Measurements from ENCODE around the gene NXPH4. TPM values are rescaled to one million over a fixed set of nuclear protein-coding genes. Genes with fewer than 3 reads are reported as not detected.

NXPH4 gene
- total RNA-seq (2014; rRNA removed; shearing (Covaris generic)) = 91.1 and 92.7 TPM in 2 replicates

DNA sequence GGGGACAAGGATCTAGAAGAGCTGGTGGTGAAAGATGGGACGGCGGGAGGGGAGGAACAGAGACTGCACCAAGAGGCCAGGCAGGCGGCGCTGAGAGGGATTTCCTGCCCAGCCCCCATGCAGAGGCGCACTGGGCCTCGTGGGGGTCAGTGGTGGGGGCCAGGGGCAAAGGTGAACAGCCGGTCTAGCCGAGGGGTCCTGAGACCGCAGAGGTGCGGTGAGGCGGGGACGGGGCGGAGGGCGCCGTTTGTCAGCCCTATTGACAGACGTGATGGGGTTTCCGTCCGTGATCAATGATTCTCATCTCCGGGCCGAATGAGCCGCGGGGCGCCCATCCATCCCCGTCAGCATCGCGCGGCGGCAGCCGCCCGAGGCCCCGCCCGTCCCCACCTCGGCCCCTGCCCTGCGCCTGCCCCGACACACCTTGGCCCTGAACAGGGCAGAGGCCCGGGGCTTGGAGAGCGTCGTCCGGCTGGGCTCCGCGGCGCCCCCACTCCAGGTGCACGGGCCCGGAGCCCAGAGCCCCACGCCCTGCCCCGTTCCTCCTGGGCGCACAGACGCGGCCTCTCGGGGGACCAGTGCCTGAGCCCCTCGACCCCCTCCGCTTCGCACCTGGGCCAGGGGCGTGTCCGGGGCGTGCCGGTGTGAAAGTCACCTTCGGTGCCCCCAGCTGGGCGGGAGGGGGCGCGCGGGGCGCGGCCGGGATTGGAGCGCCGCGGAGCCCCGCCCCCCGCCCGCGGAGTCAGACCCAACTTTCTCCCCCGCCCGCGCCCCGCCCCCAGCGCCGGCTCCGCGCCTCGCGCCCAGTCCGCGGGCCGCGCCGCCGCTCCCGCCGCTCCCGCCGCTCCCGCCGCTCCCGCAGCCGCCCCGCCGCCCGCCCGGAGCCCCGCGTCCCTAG, at the start of gene NXPH4:
TSS of gene NXPH4 (plus strand) at position 781 of the 898 bp plus-strand sequence. CDS start 176 bp downstream, outside the sequence.
- peaks cover 16% of the 10 kb centered on the region for H3K27me3 ChIP-seq
- H3K4me1 ChIP-seq = peaks cover 39% of the 10 kb centered on the region
- H3K36me3 ChIP-seq = no peaks in the 10 kb centered on the region
- no peaks in the 10 kb centered on the region for H3K9me3 ChIP-seq (replicated peaks)
- peak within 1 kb of the TSS; percentile 70 for H3K4me3 ChIP-seq
- no peak within 1 kb of the TSS for H3K27ac ChIP-seq
- peak; percentile 94 to 97 for DNase-seq

DNA sequence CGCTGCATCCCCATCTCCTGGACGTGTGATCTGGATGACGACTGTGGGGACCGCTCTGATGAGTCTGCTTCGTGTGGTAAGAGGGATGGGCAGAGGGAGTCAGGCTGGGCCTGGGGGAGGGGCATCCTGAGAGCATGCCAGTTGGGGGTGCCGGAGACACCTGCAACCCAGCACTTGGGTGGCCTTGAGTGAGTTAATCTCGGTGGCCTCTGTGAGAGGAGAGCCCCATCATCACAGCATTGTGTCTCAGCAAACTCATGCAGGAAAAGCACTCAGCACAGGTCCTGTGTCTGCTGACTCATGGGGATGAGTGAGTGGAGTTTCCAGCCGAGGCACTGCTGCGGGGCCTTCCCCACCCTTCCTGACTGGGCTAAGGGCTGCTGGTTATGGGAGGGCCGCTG, 49.6 kb upstream of the NXPH4 start:
- DNase-seq = peak in 1 of 2 experiments; percentile 60
- Histone ChIP-seq H3K9me3 (replicated peaks) (no peaks in the 10 kb centered on the region), H3K36me3 (no peaks in the 10 kb centered on the region; the same call in 1 of the 2 replicates), H3K27ac (no peak overlapping the region), H3K4me3 (no peak overlapping the region), H3K27me3 (no peaks in the 10 kb centered on the region), H3K4me1 (peaks cover 9% of the 10 kb centered on the region; the same call in 1 of the 2 replicates)

DNA sequence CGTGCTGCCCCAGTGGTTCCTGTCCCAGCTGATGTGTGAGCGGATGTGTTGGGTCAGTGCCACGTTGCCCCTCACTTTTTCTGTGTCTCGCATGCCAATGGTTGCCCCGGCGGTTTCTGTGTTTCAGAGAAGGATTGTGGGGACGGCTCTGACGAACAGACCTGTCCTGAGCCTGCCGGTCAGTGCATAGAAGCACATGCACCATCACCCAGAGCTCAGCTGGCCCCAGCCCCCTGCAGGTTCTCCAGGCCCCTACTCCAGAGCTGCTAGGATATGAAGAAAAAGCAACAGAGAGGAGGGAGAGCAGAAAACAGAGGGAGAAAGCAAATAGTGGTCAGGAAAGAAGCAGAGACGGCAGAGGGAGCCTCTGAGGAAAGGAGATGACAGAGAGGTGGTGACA, 48.5 kb upstream of the NXPH4 start:
- peaks cover 9% of the 10 kb centered on the region; the same call in 1 of the 2 replicates for H3K4me1 ChIP-seq
- no peak overlapping the region for H3K4me3 ChIP-seq
- no peaks in the 10 kb centered on the region for H3K36me3 ChIP-seq
- no peak for DNase-seq
- H3K27ac ChIP-seq = no peak overlapping the region
- H3K9me3 ChIP-seq (replicated peaks) = no peaks in the 10 kb centered on the region
- H3K27me3 ChIP-seq = no peaks in the 10 kb centered on the region

DNA sequence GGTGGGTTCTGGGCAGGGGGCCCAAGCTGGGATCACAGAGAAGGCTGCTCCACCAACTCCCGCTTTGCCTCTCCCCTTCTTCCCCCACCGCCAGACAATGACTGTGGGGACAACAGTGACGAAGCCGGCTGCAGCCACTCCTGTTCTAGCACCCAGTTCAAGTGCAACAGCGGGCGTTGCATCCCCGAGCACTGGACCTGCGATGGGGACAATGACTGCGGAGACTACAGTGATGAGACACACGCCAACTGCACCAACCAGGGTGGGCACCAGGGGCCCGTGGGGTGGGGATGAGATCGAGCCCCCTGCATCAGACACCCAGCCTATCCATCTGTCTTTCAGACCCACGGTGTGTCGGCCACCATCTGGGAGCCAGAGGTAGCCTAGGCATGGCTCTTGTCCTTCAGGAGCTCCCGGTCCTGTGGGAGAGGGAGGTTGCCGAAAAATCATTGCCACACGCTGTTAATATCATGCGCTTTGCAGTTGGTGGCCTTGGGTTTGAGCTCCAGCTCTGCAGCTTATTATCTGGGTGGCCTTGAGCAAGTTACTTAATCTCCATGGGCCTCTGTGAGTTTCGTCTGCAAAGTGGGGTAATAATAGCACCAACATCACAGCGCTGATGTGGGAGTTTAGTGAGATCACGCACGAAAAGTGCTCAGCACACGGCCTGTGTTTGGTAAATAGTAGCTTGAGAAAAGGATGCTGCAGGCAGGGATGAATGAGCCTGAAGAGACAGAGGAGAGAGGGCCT, 47.4 kb upstream of the NXPH4 start:
- no peaks in the 10 kb centered on the region for H3K36me3 ChIP-seq
- H3K9me3 ChIP-seq (replicated peaks) = no peaks in the 10 kb centered on the region
- no peaks in the 10 kb centered on the region for H3K27me3 ChIP-seq

DNA sequence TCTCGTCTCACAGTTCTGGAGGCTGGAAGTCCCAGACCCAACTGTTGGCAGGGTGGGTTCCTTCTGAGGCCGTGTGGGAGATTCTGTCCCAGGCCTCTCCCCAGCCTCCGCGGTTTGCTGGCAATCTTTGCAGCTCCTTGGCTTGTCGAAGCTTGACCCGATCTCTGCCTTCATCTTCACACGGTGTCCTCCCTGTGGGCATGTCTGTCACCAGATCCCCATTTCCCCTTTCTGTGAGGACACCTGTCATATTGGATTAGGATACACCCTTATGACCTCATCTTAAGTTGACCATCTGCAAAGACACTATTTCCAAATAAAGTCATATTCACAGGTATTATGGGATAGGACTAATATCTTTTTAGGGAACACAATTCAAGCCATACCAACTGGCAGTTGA, 46.6 kb upstream of the NXPH4 start:
- H3K4me3 ChIP-seq = no peak overlapping the region
- DNase-seq = peak; percentile 77 to 87
- no peak overlapping the region for H3K27ac ChIP-seq
- no peaks in the 10 kb centered on the region for H3K36me3 ChIP-seq
- H3K27me3 ChIP-seq = no peaks in the 10 kb centered on the region
- H3K9me3 ChIP-seq (replicated peaks) = no peaks in the 10 kb centered on the region
- H3K4me1 ChIP-seq = peaks cover 9% of the 10 kb centered on the region; the same call in 1 of the 2 replicates

More for the DNA sequence above, 47.4 kb upstream of the NXPH4 start:
- no peak for DNase-seq
- no peak overlapping the region for H3K27ac ChIP-seq
- H3K4me1 ChIP-seq = peaks cover 9% of the 10 kb centered on the region; the same call in 1 of the 2 replicates
- no peak overlapping the region for H3K4me3 ChIP-seq

DNA sequence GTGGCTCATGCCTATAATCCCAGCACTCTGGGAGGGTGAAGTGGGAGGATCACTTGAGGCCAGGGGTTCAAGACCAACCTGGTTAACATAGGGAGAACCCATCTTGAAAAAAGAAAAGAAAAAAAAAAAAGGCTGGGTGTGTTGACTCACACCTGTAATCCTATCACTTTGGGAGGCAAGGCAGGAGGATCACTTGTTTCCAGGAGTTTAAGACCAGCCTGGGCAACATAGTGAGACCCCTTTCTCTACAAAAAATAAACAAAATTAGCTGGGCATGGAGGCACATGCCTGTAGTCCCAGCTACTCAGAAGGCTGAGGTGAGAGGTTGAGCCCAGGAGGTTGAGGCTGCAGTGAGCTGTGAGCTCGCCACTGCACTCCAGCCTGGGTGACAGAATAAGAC, 46.2 kb upstream of the NXPH4 start:
- Histone ChIP-seq H3K27ac (no peak overlapping the region), H3K4me1 (peaks cover 9% of the 10 kb centered on the region; the same call in 1 of the 2 replicates), H3K36me3 (no peaks in the 10 kb centered on the region), H3K4me3 (no peak overlapping the region), H3K9me3 (replicated peaks) (no peaks in the 10 kb centered on the region), H3K27me3 (no peaks in the 10 kb centered on the region)
- no peak for DNase-seq

DNA sequence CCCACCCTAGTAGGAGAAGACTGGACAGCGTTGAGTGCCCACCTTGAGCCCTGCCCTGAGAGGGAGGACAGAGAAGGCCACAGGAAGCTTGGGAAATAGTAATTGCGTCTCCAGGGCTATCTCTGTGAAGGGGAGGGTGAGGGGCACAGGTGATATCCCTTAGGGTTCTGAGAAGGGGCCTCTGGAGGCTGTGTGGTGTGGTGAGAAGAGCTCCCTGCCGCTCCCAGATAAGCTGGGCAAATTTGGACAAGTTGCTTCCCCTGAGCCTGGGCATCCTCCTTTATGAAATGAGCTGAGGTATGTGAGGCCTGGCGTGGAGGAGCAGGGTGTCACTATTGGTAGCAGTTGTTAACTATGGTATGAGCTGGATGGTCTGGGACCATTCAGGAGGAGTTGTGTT, 45.7 kb upstream of the NXPH4 start:
- DNase-seq = no peak
- no peaks in the 10 kb centered on the region for H3K36me3 ChIP-seq
- no peak overlapping the region for H3K4me3 ChIP-seq
- H3K27ac ChIP-seq = no peak overlapping the region
- peaks cover 9% of the 10 kb centered on the region; the same call in 1 of the 2 replicates for H3K4me1 ChIP-seq
- no peaks in the 10 kb centered on the region for H3K9me3 ChIP-seq (replicated peaks)
- H3K27me3 ChIP-seq = no peaks in the 10 kb centered on the region

DNA sequence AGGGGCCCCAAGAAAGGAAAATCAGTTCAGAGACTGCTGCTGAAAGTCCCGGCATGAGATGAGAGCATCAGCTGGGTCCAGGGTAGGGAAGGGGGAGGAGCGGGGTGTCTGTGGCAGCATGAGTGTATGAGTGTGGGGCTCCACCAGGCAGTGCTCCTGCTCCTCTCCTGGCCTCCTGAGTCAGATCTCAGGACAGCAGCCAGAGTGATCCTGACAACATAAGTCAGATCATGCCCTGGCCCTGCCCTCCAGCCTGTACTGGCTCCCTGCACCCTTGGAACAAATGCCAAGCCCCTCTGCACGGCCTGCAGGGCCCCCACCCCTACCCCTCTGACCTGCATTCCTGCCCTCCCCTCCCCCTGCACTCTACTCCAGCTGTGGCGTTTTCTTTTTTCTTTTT, 44.9 kb upstream of the NXPH4 start:
- Histone ChIP-seq H3K9me3 (replicated peaks) (no peaks in the 10 kb centered on the region), H3K4me3 (no peak overlapping the region), H3K4me1 (peaks cover 9% of the 10 kb centered on the region; the same call in 1 of the 2 replicates), H3K36me3 (no peaks in the 10 kb centered on the region), H3K27me3 (no peaks in the 10 kb centered on the region), H3K27ac (no peak overlapping the region)
- no peak for DNase-seq

DNA sequence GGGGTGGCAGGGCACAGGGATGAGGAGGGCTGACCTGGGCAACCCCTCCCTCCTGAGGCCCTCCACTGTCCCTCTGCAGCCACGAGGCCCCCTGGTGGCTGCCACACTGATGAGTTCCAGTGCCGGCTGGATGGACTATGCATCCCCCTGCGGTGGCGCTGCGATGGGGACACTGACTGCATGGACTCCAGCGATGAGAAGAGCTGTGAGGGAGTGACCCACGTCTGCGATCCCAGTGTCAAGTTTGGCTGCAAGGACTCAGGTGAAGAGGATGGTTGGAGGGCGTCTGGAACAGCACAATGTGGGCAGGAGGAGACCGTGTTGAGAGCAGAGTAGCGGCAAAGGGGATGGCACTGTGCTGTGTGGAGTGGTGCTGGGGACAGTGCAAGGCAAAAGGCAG, 43.5 kb upstream of the NXPH4 start:
- Histone ChIP-seq H3K27me3 (no peaks in the 10 kb centered on the region), H3K36me3 (no peaks in the 10 kb centered on the region), H3K9me3 (replicated peaks) (no peaks in the 10 kb centered on the region), H3K4me3 (no peak overlapping the region), H3K27ac (no peak overlapping the region), H3K4me1 (peaks cover 9% of the 10 kb centered on the region; the same call in 1 of the 2 replicates)
- DNase-seq = peak; percentile 83 to 92

DNA sequence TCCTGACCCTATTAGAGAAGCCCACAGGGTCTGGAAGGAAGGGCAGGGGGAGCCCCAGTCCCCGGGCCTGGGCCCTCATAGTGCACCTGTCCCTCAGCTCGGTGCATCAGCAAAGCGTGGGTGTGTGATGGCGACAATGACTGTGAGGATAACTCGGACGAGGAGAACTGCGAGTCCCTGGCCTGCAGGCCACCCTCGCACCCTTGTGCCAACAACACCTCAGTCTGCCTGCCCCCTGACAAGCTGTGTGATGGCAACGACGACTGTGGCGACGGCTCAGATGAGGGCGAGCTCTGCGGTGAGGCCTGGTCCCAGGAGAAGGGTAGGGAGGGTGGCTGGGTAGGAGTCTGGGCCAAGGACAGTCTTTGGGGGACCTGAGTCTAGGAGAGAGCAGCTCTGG, 42.9 kb upstream of the NXPH4 start:
- Histone ChIP-seq H3K27ac (no peak overlapping the region), H3K36me3 (no peaks in the 10 kb centered on the region), H3K27me3 (no peaks in the 10 kb centered on the region), H3K9me3 (replicated peaks) (no peaks in the 10 kb centered on the region), H3K4me3 (no peak overlapping the region), H3K4me1 (peaks cover 9% of the 10 kb centered on the region; the same call in 1 of the 2 replicates)
- no peak for DNase-seq

DNA sequence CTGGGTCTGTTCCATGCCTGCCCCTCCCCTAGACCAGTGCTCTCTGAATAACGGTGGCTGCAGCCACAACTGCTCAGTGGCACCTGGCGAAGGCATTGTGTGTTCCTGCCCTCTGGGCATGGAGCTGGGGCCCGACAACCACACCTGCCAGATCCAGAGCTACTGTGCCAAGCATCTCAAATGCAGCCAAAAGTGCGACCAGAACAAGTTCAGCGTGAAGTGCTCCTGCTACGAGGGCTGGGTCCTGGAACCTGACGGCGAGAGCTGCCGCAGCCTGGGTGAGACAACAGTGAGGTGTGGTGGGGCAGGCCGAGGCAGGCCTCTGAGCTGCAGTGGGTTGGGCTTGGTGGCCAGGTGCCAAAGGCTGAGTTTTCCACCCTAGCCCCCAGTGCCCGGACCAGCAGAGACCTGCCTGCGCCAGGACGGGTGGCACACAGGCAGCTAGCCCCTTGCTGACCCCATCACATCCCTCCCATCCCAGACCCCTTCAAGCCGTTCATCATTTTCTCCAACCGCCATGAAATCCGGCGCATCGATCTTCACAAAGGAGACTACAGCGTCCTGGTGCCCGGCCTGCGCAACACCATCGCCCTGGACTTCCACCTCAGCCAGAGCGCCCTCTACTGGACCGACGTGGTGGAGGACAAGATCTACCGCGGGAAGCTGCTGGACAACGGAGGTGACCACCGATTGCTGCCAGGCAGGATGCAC, 41.0 kb upstream of the NXPH4 start:
- Histone ChIP-seq H3K4me1 (no peaks in the 10 kb centered on the region), H3K9me3 (replicated peaks) (no peaks in the 10 kb centered on the region), H3K36me3 (no peaks in the 10 kb centered on the region), H3K27me3 (no peaks in the 10 kb centered on the region), H3K4me3 (no peak overlapping the region), H3K27ac (no peak overlapping the region)
- DNase-seq = peak; percentile 95 to 96

DNA sequence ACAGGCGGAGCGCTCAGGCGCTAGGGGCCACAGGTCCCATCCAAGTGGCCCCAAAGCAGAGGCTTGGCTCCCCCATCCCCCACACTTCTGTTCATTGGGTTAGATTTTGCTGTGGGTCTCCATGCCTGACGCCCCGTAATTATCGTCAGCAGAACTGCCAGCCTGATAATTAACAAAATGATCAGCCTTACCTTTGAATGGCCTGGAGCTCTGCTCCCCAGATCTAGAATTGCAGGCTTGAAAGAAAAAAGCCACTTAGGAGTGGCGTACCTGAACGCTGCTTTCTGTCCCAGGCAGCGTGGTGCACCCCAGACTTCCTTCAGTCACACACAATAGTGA, 40.5 kb upstream of the NXPH4 start:
- Histone ChIP-seq H3K27me3 (no peaks in the 10 kb centered on the region), H3K4me1 (no peaks in the 10 kb centered on the region), H3K36me3 (no peaks in the 10 kb centered on the region), H3K27ac (no peak overlapping the region), H3K4me3 (no peak overlapping the region), H3K9me3 (replicated peaks) (no peaks in the 10 kb centered on the region)
- no peak for DNase-seq

DNA sequence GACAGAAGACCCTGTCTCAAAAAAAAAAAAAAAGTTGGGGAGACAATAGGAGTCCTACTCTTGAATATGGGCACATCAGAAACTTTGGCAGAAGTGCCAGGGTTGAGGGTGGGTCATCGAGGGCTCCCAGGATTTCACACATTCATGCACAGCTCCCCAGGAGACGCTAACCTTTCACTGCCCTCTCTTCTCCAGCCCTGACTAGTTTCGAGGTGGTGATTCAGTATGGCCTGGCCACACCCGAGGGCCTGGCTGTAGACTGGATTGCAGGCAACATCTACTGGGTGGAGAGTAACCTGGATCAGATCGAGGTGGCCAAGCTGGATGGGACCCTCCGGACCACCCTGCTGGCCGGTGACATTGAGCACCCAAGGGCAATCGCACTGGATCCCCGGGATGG, 39.7 kb upstream of the NXPH4 start:
- no peaks in the 10 kb centered on the region for H3K27me3 ChIP-seq
- no peaks in the 10 kb centered on the region for H3K4me1 ChIP-seq
- H3K27ac ChIP-seq = no peak overlapping the region
- H3K9me3 ChIP-seq (replicated peaks) = no peaks in the 10 kb centered on the region
- no peak for DNase-seq
- no peaks in the 10 kb centered on the region for H3K36me3 ChIP-seq
- no peak overlapping the region for H3K4me3 ChIP-seq

DNA sequence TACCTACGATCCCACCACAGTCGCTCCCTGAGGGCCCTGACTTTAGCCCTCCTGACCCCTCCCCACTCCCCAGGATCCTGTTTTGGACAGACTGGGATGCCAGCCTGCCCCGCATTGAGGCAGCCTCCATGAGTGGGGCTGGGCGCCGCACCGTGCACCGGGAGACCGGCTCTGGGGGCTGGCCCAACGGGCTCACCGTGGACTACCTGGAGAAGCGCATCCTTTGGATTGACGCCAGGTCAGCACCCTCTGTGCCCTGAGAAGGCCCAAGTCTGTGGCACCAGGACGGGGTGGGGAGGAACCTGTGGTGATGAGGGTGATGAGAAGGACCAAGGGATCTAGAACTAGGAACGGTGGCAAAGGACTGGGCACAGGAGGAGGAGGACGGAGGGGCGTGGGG, 39.2 kb upstream of the NXPH4 start:
- H3K36me3 ChIP-seq = no peaks in the 10 kb centered on the region
- H3K27ac ChIP-seq = no peak overlapping the region
- DNase-seq = no peak
- H3K27me3 ChIP-seq = no peaks in the 10 kb centered on the region
- H3K4me3 ChIP-seq = no peak overlapping the region
- H3K9me3 ChIP-seq (replicated peaks) = no peaks in the 10 kb centered on the region
- H3K4me1 ChIP-seq = no peaks in the 10 kb centered on the region

DNA sequence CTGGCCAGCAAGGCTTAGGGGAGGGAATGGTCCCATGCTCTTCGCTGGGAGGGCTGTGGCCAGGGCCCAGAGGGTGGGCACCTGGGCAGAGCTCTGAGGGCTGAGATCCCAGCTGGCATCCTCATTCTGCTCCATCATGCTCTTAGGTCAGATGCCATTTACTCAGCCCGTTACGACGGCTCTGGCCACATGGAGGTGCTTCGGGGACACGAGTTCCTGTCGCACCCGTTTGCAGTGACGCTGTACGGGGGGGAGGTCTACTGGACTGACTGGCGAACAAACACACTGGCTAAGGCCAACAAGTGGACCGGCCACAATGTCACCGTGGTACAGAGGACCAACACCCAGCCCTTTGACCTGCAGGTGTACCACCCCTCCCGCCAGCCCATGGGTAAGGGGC, 38.4 kb upstream of the NXPH4 start:
- Histone ChIP-seq H3K27ac (no peak overlapping the region), H3K36me3 (no peaks in the 10 kb centered on the region), H3K27me3 (no peaks in the 10 kb centered on the region), H3K4me1 (no peaks in the 10 kb centered on the region), H3K9me3 (replicated peaks) (no peaks in the 10 kb centered on the region), H3K4me3 (no peak overlapping the region)
- no peak for DNase-seq

Measured in SJCRH30 (cell line).